Stimulated activated CD8-positive, alpha-beta memory T cell treated with anti-CD3 and anti-CD28 coated beads, Interleukin-7, amount 100 ng/mL, for 4 hours (primary cell): ENCODE data around the gene NXPH4.

Experiments used
- DNase-seq, 2 donors: peaks; one replicate each; pipeline ENCODE4 v3.0.0-alpha.2; 2020; ENCODE audit warnings: low read depth in 2 of 2

Gene NXPH4

DNA sequence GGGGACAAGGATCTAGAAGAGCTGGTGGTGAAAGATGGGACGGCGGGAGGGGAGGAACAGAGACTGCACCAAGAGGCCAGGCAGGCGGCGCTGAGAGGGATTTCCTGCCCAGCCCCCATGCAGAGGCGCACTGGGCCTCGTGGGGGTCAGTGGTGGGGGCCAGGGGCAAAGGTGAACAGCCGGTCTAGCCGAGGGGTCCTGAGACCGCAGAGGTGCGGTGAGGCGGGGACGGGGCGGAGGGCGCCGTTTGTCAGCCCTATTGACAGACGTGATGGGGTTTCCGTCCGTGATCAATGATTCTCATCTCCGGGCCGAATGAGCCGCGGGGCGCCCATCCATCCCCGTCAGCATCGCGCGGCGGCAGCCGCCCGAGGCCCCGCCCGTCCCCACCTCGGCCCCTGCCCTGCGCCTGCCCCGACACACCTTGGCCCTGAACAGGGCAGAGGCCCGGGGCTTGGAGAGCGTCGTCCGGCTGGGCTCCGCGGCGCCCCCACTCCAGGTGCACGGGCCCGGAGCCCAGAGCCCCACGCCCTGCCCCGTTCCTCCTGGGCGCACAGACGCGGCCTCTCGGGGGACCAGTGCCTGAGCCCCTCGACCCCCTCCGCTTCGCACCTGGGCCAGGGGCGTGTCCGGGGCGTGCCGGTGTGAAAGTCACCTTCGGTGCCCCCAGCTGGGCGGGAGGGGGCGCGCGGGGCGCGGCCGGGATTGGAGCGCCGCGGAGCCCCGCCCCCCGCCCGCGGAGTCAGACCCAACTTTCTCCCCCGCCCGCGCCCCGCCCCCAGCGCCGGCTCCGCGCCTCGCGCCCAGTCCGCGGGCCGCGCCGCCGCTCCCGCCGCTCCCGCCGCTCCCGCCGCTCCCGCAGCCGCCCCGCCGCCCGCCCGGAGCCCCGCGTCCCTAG, at the start of gene NXPH4:
Gene NXPH4 (plus strand): TSS at position 781 of the 898 bp plus-strand sequence. CDS start 176 bp downstream, outside the sequence.
- DNase-seq = peak in 1 of 2 donors; percentile 62

DNA sequence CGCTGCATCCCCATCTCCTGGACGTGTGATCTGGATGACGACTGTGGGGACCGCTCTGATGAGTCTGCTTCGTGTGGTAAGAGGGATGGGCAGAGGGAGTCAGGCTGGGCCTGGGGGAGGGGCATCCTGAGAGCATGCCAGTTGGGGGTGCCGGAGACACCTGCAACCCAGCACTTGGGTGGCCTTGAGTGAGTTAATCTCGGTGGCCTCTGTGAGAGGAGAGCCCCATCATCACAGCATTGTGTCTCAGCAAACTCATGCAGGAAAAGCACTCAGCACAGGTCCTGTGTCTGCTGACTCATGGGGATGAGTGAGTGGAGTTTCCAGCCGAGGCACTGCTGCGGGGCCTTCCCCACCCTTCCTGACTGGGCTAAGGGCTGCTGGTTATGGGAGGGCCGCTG, 49.6 kb upstream of the NXPH4 start:
- DNase-seq = peak in 1 of 2 donors; percentile 8

DNA sequence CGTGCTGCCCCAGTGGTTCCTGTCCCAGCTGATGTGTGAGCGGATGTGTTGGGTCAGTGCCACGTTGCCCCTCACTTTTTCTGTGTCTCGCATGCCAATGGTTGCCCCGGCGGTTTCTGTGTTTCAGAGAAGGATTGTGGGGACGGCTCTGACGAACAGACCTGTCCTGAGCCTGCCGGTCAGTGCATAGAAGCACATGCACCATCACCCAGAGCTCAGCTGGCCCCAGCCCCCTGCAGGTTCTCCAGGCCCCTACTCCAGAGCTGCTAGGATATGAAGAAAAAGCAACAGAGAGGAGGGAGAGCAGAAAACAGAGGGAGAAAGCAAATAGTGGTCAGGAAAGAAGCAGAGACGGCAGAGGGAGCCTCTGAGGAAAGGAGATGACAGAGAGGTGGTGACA, 48.5 kb upstream of the NXPH4 start:
- no peak for DNase-seq

DNA sequence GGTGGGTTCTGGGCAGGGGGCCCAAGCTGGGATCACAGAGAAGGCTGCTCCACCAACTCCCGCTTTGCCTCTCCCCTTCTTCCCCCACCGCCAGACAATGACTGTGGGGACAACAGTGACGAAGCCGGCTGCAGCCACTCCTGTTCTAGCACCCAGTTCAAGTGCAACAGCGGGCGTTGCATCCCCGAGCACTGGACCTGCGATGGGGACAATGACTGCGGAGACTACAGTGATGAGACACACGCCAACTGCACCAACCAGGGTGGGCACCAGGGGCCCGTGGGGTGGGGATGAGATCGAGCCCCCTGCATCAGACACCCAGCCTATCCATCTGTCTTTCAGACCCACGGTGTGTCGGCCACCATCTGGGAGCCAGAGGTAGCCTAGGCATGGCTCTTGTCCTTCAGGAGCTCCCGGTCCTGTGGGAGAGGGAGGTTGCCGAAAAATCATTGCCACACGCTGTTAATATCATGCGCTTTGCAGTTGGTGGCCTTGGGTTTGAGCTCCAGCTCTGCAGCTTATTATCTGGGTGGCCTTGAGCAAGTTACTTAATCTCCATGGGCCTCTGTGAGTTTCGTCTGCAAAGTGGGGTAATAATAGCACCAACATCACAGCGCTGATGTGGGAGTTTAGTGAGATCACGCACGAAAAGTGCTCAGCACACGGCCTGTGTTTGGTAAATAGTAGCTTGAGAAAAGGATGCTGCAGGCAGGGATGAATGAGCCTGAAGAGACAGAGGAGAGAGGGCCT, 47.4 kb upstream of the NXPH4 start:
- no peak for DNase-seq

DNA sequence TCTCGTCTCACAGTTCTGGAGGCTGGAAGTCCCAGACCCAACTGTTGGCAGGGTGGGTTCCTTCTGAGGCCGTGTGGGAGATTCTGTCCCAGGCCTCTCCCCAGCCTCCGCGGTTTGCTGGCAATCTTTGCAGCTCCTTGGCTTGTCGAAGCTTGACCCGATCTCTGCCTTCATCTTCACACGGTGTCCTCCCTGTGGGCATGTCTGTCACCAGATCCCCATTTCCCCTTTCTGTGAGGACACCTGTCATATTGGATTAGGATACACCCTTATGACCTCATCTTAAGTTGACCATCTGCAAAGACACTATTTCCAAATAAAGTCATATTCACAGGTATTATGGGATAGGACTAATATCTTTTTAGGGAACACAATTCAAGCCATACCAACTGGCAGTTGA, 46.6 kb upstream of the NXPH4 start:
- DNase-seq = no peak

DNA sequence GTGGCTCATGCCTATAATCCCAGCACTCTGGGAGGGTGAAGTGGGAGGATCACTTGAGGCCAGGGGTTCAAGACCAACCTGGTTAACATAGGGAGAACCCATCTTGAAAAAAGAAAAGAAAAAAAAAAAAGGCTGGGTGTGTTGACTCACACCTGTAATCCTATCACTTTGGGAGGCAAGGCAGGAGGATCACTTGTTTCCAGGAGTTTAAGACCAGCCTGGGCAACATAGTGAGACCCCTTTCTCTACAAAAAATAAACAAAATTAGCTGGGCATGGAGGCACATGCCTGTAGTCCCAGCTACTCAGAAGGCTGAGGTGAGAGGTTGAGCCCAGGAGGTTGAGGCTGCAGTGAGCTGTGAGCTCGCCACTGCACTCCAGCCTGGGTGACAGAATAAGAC, 46.2 kb upstream of the NXPH4 start:
- DNase-seq = no peak

DNA sequence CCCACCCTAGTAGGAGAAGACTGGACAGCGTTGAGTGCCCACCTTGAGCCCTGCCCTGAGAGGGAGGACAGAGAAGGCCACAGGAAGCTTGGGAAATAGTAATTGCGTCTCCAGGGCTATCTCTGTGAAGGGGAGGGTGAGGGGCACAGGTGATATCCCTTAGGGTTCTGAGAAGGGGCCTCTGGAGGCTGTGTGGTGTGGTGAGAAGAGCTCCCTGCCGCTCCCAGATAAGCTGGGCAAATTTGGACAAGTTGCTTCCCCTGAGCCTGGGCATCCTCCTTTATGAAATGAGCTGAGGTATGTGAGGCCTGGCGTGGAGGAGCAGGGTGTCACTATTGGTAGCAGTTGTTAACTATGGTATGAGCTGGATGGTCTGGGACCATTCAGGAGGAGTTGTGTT, 45.7 kb upstream of the NXPH4 start:
- DNase-seq = no peak

DNA sequence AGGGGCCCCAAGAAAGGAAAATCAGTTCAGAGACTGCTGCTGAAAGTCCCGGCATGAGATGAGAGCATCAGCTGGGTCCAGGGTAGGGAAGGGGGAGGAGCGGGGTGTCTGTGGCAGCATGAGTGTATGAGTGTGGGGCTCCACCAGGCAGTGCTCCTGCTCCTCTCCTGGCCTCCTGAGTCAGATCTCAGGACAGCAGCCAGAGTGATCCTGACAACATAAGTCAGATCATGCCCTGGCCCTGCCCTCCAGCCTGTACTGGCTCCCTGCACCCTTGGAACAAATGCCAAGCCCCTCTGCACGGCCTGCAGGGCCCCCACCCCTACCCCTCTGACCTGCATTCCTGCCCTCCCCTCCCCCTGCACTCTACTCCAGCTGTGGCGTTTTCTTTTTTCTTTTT, 44.9 kb upstream of the NXPH4 start:
- DNase-seq = no peak

DNA sequence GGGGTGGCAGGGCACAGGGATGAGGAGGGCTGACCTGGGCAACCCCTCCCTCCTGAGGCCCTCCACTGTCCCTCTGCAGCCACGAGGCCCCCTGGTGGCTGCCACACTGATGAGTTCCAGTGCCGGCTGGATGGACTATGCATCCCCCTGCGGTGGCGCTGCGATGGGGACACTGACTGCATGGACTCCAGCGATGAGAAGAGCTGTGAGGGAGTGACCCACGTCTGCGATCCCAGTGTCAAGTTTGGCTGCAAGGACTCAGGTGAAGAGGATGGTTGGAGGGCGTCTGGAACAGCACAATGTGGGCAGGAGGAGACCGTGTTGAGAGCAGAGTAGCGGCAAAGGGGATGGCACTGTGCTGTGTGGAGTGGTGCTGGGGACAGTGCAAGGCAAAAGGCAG, 43.5 kb upstream of the NXPH4 start:
- no peak for DNase-seq

DNA sequence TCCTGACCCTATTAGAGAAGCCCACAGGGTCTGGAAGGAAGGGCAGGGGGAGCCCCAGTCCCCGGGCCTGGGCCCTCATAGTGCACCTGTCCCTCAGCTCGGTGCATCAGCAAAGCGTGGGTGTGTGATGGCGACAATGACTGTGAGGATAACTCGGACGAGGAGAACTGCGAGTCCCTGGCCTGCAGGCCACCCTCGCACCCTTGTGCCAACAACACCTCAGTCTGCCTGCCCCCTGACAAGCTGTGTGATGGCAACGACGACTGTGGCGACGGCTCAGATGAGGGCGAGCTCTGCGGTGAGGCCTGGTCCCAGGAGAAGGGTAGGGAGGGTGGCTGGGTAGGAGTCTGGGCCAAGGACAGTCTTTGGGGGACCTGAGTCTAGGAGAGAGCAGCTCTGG, 42.9 kb upstream of the NXPH4 start:
- DNase-seq = no peak

DNA sequence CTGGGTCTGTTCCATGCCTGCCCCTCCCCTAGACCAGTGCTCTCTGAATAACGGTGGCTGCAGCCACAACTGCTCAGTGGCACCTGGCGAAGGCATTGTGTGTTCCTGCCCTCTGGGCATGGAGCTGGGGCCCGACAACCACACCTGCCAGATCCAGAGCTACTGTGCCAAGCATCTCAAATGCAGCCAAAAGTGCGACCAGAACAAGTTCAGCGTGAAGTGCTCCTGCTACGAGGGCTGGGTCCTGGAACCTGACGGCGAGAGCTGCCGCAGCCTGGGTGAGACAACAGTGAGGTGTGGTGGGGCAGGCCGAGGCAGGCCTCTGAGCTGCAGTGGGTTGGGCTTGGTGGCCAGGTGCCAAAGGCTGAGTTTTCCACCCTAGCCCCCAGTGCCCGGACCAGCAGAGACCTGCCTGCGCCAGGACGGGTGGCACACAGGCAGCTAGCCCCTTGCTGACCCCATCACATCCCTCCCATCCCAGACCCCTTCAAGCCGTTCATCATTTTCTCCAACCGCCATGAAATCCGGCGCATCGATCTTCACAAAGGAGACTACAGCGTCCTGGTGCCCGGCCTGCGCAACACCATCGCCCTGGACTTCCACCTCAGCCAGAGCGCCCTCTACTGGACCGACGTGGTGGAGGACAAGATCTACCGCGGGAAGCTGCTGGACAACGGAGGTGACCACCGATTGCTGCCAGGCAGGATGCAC, 41.0 kb upstream of the NXPH4 start:
- peak in 1 of 2 donors; percentile 2 for DNase-seq

DNA sequence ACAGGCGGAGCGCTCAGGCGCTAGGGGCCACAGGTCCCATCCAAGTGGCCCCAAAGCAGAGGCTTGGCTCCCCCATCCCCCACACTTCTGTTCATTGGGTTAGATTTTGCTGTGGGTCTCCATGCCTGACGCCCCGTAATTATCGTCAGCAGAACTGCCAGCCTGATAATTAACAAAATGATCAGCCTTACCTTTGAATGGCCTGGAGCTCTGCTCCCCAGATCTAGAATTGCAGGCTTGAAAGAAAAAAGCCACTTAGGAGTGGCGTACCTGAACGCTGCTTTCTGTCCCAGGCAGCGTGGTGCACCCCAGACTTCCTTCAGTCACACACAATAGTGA, 40.5 kb upstream of the NXPH4 start:
- no peak for DNase-seq

DNA sequence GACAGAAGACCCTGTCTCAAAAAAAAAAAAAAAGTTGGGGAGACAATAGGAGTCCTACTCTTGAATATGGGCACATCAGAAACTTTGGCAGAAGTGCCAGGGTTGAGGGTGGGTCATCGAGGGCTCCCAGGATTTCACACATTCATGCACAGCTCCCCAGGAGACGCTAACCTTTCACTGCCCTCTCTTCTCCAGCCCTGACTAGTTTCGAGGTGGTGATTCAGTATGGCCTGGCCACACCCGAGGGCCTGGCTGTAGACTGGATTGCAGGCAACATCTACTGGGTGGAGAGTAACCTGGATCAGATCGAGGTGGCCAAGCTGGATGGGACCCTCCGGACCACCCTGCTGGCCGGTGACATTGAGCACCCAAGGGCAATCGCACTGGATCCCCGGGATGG, 39.7 kb upstream of the NXPH4 start:
- DNase-seq = no peak

DNA sequence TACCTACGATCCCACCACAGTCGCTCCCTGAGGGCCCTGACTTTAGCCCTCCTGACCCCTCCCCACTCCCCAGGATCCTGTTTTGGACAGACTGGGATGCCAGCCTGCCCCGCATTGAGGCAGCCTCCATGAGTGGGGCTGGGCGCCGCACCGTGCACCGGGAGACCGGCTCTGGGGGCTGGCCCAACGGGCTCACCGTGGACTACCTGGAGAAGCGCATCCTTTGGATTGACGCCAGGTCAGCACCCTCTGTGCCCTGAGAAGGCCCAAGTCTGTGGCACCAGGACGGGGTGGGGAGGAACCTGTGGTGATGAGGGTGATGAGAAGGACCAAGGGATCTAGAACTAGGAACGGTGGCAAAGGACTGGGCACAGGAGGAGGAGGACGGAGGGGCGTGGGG, 39.2 kb upstream of the NXPH4 start:
- DNase-seq = no peak

DNA sequence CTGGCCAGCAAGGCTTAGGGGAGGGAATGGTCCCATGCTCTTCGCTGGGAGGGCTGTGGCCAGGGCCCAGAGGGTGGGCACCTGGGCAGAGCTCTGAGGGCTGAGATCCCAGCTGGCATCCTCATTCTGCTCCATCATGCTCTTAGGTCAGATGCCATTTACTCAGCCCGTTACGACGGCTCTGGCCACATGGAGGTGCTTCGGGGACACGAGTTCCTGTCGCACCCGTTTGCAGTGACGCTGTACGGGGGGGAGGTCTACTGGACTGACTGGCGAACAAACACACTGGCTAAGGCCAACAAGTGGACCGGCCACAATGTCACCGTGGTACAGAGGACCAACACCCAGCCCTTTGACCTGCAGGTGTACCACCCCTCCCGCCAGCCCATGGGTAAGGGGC, 38.4 kb upstream of the NXPH4 start:
- no peak for DNase-seq

DNA sequence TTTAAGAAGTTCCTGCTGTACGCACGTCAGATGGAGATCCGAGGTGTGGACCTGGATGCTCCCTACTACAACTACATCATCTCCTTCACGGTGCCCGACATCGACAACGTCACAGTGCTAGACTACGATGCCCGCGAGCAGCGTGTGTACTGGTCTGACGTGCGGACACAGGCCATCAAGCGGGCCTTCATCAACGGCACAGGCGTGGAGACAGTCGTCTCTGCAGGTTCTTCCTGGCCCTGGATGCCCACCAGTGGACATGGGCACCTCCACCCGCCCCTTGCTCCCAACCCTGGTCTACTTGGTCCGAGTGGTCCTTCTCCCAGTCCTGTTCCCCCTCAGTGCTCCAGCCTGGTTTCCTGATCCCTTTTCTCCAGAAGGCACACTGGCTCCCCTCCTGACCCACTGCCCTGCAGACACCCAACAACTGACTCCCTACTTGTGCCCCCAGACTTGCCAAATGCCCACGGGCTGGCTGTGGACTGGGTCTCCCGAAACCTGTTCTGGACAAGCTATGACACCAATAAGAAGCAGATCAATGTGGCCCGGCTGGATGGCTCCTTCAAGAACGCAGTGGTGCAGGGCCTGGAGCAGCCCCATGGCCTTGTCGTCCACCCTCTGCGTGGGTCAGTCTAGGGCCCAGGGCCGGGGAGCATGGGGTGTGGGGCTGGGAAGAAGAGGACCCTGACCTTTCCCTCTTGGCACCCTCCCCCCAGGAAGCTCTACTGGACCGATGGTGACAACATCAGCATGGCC, 37.1 kb upstream of the NXPH4 start:
- no peak for DNase-seq

DNA sequence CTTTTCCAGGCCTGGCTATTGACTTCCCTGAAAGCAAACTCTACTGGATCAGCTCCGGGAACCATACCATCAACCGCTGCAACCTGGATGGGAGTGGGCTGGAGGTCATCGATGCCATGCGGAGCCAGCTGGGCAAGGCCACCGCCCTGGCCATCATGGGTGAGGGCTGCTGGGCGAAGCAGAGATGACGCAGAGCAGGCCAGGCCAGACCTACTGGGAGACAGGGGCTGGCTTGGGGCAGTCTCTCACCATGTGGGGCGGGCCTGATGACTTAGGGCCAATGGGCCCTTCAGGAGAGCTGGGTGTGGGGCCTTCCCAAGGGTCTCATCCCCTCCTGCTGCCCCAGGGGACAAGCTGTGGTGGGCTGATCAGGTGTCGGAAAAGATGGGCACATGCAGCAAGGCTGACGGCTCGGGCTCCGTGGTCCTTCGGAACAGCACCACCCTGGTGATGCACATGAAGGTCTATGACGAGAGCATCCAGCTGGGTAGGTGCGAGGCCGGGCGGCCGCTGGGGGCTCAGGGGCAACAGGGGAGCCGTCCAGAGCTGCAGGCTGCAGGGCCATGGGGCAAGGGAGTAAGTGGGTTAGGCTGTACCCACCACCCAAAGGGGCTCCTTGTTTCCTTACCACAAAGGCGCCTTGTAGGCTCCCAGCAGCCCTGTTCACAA, 36.1 kb upstream of the NXPH4 start:
- DNase-seq = no peak

DNA sequence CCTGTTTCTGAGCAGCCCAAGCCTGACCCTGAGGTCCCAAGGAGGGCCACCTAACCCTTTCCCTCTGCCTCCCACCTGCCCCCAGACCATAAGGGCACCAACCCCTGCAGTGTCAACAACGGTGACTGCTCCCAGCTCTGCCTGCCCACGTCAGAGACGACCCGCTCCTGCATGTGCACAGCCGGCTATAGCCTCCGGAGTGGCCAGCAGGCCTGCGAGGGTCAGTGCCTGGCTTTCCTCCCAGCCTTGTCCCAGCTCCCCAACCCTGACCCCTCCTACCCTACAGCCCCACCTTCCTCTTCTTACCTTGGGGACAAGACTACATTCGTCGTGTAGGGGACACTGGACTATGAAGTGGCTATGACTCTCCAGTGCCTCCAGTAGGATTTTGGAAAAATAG, 35.5 kb upstream of the NXPH4 start:
- DNase-seq = no peak

DNA sequence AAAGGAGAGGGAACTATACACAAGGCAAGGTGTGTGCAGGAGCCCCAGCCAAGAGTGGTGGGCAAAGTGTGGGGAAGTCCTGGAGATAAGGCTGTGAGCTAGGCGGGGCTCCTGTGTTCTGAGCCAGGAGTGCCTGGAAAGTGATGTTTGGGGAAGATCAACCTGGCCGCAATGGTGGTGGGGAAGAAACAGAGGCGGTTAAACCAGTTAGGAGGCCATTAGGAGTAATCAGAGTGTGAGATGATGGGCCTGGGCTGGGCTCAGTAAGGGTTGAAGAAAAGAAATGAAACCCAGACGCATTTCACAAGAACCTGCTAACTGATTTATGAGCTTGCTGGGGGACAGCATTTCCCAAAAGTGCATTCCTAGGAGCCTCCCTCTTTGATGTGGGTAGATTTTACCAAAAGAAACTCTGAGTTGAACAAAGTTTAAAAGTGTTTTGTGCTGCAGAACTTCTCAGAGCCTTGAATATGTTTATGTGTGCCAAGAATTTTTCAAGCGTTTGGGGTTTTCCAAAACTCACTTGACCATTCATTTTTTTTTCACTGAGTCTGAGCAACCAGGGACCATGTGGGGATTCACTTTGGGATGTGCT, 34.9 kb upstream of the NXPH4 start:
- DNase-seq = no peak

DNA sequence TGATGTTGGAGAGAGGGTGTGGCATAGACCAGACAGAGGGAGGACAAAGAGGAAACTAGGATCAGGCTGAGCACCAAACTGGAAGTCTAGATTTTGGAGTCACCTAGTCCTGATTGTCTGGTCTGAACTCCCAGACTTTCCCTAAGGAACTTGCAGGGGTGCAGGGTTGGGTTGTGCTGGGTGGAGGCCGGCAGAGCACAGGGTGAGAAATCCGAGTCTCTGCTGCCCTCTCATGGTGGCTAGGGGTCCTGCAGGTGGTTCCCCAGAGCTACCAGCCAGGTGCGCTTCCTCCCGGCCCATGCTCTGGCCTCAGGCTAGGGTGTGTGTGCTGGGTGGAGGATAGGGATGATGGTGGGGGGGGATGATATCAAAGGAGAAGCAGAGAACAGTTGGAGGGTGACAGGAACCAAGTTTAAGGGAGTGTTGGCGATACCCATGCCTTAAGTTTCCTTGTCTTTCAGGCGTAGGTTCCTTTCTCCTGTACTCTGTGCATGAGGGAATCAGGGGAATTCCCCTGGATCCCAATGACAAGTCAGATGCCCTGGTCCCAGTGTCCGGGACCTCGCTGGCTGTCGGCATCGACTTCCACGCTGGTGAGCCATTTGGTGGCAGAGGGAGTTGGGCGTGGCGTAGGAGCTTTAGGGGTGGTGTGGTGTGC, 33.5 kb upstream of the NXPH4 start:
- peak; percentile 46 to 56 for DNase-seq
